Sciatic nerve (tissue), 2 donors: ENCODE measurements around the gene TMUB2. TPM values are rescaled to one million over a fixed set of nuclear protein-coding genes. Genes with fewer than 3 reads are reported as not detected.
A peak's percentile ranks its signal among the peaks of the same experiment; 100 is the strongest.

ENCODE experiments used
- ATAC-seq: fragments of 200-7000 bp; cut with Tn5 transposase; one replicate; pipeline ENCODE4 v1.9.1; 2020; ENCODE audit warnings: mild to moderate bottlenecking, moderate library complexity
- DNase-seq: peaks from one replicate; pipeline ENCODE4 v3.0.0-alpha.2; 2020; ENCODE audit warnings: low spot score
- intact Hi-C: fragments of 100-400 bp; cut with DNase I; formaldehyde crosslinking; loops from one replicate; pipeline ENCODE4 v1.14.2; 2022
- total RNA-seq: library from RNA; stranded (reverse); fragmentation: NEBNext Ultra II Directional; extraction: Animal tissue kit (Norgen Biotek cat#: 25700); gene quantifications from one replicate; pipeline ENCODE4 v1.2.1, GENCODE V29; 2021
- donor health status: DM: no; HTN: no; CAD: no.
- donor health status: DM: no; HTN: no; CAD: no.

The TMUB2 gene
- total RNA-seq, 1 donor from 2014 or later, result 33.0 TPM

DNA sequence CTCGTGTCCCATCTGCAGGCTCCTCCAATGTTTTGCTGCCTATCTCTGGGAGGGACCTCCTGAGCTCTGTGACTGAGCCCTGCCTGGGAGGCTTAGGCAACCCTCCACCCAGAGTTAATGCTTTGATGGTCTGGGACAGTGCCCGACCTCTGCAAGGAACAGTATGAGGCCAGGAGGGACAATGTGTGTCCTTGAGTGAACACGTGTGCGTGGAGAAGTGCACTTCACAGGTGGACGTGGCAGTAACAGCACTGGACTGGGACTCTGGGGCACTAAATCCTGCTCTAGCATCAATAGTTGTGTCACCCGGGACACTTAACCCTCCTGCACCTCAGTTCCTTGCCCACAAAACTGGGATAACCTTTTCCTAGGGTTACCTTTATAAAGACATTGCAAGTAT is 28.1 kb downstream of the TMUB2 start:
- DNase-seq (no peak), ATAC-seq (no peak)
- intact Hi-C loops, result no loop called here

DNA sequence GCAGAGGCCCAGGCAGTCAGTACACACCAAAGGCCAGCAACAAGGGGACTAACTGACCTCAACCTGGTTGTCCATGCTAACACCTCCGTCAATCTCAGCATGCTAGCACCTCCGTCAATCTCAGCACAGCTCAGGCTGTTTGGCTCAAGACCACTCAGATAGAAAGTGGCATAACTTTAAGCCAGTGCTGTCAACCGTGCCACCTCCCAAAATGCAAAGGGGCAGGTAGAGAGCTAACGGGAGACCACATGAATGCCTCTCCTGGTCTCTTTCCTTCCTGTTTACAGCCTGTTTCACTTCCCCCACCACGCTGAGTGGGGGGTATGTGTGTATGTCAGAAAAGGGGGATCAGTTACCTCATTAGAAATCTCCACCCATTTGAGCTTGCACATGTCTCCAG is 29.4 kb downstream of the TMUB2 start:
- DNase-seq (no peak), ATAC-seq (no peak)
- intact Hi-C loops, result no loop called here

- DNase-seq (no peak), ATAC-seq (no peak)
- intact Hi-C loops, result no loop called here
Measured at GRCh38 chr17:44216694-44217093, 29.9 kb downstream of the TMUB2 start.

DNA sequence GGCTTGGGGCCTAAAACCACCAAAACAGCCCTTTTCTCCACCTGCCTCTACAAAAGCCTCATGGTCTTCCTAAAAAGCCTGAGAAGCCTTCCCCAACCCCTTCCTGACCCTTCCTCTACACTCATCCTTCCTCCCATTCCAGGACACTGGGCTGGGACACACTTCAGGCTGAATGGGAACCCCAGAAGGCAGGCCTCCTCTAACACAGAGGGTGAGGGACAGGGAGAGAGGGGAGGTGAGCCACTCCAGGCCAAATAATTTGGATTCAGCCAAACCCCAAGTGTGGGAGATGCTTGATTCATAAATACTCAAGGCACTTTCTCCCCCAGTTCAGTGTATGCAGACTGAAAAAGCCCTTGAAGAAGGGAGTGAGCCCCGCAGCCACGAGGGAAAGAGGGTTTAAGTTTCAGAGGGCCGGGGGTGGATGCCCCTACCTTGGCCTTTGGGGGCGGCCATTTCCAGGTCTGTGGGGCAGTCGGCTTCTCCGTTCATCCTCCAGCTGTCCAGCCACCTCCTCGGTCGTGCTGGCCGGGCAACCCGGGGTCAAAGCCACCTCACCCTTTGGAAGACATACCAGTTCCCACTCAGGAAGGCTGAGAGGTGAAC is 31.1 kb downstream of the TMUB2 start:
- intact Hi-C loops, result no loop called here
- DNase-seq (no peak), ATAC-seq (no peak)

DNA sequence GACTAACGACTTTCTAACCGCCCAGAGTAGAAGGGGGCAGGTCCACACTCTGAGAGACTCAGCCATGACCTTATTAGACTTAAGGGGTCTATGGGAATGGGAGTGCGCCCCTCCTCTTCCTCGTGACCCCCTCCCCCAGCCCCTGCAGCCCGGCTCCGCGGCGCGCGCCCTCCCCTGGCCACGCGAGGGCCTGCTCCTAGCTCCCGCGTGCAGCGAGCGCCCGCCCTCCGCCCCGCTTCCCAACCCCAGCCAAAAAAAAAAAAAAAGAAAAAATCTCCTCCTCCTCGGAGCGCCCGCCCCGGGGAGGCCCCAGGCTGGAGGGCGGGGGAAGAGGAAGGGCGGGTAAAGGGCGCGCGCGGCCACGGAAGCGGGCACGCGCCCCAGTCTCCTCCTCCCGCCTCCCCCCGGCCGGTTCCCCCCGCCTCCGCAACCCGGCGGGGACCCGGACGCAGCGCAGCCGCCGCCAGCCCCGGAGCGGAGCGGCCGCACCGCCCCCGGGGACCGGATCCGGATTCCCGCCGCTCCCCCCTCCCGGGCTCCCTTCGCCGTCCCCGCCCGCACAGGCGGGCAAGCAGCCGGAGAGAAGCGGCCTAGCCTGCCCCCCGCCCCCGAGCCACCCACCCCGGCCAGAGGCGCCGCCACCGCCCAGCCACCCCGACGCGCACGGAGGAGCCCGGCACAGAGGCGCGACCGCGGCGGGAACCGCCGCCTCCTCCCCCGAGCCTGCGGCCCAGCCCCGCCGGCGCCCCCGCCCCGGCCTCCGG is 31.8 kb downstream of the TMUB2 start:
- intact Hi-C loops, result no loop called here
- DNase-seq (peak; percentile 93), ATAC-seq (peak; percentile 82)

DNA sequence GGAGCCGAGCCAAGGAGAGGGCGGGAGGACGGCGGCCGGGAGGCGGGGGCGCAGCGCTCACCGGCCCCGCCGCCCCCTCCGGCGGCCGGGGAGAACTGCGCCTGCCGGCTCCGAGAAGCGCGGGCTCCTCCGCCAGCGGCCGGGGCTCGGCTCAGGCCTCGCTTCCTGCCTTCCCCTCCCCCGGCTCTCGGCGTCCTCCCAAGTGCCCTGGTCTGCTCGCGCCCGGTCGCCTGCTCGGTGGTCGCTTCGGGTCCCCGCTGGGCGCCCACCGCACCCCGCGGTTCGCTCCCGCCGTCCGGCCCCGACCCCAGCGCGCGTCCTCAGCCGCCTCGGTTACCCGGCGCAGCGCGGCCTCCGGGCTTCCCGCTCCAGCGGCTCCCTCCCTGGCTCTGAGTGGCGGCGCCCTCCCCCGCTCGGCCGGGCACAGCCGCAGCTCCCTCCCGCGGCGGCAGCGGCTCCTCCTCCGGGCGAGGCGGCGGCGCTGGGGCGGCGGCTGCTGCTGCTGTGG is 32.4 kb downstream of the TMUB2 start:
- intact Hi-C loops, result no loop called here
- no peak for ATAC-seq
- peak; percentile 82 for DNase-seq

GRCh38 chr17:44219616-44220212 is 32.9 kb downstream of the TMUB2 start, which contains the start of gene UBTF:
TSS of gene UBTF (minus strand) at chr17:44219675. CDS start at chr17:44218229, 1,446 bp downstream.
- intact Hi-C loops, result no loop called here
- DNase-seq (peak; percentile 85), ATAC-seq (peak; percentile 7)

DNA sequence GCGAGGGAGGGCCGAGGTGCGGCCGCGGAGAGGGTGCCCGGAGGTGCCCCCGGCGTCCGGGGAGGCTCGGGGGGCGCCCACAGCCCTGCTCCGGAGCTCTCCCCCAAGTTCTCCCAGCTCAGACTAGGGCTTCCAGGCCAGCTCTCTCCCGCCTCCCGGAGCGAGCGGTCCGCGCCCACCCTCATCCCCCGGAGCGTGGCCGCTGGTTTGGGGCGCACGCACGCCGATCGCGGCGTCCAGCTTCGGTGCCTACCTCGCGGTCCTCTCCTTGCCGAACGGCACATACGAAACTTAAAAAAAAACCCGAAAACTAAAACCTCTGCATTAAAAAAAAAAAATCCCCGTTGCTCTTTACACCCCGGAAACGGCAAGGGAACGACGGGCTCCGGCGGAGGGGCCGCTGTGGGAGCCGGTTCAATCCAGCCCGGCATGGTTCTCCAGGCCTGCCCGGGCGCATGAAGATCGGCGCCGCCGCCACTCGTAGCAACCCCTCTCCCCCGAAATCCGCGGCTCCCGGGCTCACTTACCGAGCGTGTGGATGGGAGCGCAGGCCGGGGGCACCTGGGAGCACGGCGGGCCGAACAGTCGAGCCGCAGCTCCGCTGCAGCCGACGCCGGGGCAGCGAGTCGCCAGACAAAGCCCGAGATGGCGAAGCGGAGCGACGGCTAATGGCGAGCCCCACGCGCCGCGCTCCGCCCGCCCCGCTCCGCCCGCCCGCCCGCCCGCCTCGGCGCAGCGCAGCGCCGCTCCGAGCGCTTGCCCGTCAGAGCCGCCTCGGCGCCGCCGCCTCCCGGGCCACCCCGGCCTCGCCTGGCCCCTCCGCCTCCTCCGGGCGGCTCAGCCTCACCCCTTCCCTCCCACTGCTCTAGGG is 33.7 kb downstream of the TMUB2 start:
- peak; percentile 38 for ATAC-seq
- peak; percentile 76 for DNase-seq
- intact Hi-C loops, result no loop called here

- peak; percentile 63 for ATAC-seq
- intact Hi-C loops, result no loop called here
- peak; percentile 86 for DNase-seq
Measured at GRCh38 chr17:44221084-44221861, 34.5 kb downstream of the TMUB2 start.

GRCh38 chr17:44221862-44222111 is 35.0 kb downstream of the TMUB2 start:
- ATAC-seq (no peak), DNase-seq (no peak)
- intact Hi-C loops, result no loop called here

- DNase-seq, result peak; percentile 87
- intact Hi-C loops, result no loop called here
- ATAC-seq, result peak; percentile 67
Measured at GRCh38 chr17:44222112-44222869, 35.5 kb downstream of the TMUB2 start.

DNA sequence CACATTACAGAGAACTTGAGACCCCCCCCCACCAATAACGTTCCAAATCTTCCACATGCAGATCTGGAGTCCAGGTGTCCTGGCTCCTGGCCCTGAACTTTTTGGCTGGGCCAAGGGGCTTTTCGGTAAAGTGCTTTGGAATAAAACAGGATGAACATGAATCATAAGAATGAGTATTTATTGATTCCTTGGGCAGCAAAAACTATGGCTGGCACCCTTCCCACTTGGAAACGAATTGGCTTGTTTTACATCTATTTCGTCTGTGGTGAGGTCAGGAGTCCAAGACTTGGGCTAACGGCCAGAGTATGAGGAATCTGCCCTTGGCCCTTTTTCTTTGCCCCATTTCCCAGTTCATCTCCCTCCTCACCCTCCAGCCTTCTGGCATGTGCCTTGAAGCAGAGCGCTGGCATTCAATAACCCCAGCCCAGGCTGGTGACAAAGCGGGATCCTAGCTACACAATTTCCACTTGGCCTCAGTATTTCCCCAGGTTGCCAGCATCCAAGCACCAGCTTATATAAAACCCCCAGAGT is 36.8 kb downstream of the TMUB2 start:
- intact Hi-C loops, result no loop called here
- no peak for ATAC-seq
- peak; percentile 75 for DNase-seq

DNA sequence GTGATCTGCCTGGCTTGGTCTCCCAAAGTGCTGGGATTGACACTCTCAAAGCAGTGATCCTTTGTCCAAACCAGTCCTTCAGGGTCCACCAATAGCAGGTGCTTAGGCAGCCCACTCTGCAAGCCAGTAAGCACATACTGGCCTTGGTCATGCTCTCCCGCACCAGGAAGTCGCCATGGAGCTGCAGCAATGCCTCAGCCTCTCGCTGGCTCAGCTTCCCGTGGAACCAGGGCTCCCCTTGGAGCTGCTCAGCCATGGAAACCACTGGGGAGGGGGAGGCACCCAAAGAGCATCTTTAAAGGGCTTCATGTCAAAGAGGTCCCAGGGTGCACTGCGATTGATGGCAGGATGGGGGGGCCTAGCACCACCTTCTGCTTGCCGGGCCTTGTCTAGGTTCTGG is 42.3 kb downstream of the TMUB2 start:
- intact Hi-C loops, result no loop called here
- no peak for DNase-seq
- ATAC-seq, result no peak

DNA sequence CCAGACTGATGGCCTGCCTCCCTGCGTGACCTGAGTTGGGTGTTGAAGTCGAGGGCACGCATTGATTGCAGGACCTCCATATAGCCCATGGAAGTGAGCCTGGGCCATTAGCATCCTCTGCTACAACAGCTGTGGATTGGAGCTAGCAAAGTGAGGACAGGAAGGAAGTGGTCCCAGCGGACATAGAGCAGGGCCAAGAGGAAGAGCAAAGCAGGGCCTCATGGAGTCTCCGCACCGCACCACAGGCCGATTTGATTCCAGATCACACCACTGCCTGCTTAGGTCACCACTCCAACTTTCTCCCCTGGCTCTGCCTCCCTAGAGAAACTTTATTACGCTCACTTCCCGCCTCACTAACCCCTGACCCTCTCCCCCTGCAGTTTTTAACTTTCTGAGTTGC is 43.4 kb downstream of the TMUB2 start:
- intact Hi-C loops, result no loop called here
- ATAC-seq, result no peak

DNA sequence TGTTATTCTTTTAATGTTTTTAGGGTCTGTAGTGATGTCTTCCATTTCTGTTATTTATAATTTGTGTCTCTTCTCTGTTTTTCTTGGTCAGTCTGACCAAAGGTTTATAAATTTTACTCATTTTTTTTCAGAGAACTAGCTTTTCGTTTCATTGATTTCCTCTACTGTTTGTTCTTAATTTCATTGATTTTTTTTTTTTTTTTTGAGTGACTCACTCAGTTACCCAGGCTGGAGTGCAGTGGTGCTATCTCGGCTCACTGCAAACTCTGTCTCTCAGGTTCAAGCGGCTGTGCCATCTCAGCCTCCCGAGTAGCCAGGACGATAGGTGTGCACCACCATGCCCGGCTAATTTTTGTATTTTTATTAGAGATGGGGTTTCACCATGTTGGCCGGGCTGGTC is 45.3 kb downstream of the TMUB2 start:
- no peak for ATAC-seq
- no peak for DNase-seq
- intact Hi-C loops, result no loop called here

More for the DNA sequence above, 43.4 kb downstream of the TMUB2 start:
- no peak for DNase-seq

DNA sequence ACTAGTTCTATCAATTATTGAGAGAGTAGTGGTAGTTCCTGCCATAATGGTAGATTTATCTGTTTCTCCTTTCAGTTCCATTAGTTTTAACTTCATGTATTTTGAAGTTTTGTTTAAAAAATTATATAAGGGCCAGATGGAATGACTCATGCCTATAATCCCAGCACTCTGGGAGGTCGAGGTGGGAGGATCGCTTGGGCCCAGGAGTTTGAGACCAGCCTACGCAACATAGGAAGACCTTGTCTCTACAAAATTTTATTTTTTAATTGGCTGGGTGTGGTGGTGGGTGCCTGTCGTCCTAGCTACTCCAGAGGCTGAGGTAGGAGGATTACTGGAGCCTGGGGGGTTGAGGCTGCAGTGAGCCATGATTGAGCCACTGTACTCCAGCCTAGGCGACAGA is 46.8 kb downstream of the TMUB2 start:
- intact Hi-C loops, result no loop called here

DNA sequence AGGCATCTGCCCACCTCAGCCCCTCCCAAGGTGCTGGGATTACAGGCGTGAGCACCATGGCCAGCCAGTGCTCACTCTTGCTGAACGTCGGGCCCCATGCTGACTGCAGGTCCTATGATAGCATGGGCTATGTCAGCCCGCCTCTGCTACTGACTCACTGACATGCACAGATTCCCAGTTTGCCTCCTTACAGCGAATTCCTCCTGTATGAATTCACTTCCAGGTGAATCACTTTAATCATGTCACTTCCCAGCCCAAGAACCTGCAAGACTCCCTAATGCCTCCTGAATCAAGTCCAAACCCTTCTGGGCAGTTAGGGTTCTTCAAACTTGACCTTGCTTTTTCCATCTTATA is 48.8 kb downstream of the TMUB2 start:
- intact Hi-C loops, result no loop called here
- DNase-seq (no peak), ATAC-seq (no peak)

More for the DNA sequence above, 46.8 kb downstream of the TMUB2 start:
- no peak for DNase-seq
- ATAC-seq, result no peak

GRCh38 chr17:44236444-44236991 is 49.7 kb downstream of the TMUB2 start:
- ATAC-seq (no peak), DNase-seq (no peak)
- intact Hi-C loops, result no loop called here
